NCI-H2081 (cell line): ENCODE results near the gene PAX8.
A peak's percentile ranks its signal among the peaks of the same experiment; 100 is the strongest.

Source experiments
- DNase-seq, 2 experiments: peaks; one replicate each; lab custom pipeline; 2025; lab: John Stamatoyannopoulos, UW

The PAX8 gene

GRCh38 chr2:113203217-113203530 is 75.5 kb downstream of the PAX8 start:
- DNase-seq: no peak

- no peak for DNase-seq
These were observed 76.2 kb downstream of the PAX8 start for GRCh38 chr2:113202305-113203216.

GRCh38 chr2:113201496-113202304 is 77.0 kb downstream of the PAX8 start:
- DNase-seq: no peak

GRCh38 chr2:113200736-113201490 is 77.8 kb downstream of the PAX8 start:
- no peak for DNase-seq

GRCh38 chr2:113200236-113200635 is 78.5 kb downstream of the PAX8 start:
- no peak for DNase-seq

- peak; percentile 75 to 87 for DNase-seq
These were observed 79.7 kb downstream of the PAX8 start for GRCh38 chr2:113198790-113199612.

- DNase-seq: no peak
These were observed 80.5 kb downstream of the PAX8 start for GRCh38 chr2:113198048-113198789.

- DNase-seq: no peak
These were observed 81.2 kb downstream of the PAX8 start for GRCh38 chr2:113197347-113198047.

- no peak for DNase-seq
These were observed 81.9 kb downstream of the PAX8 start for GRCh38 chr2:113196839-113197238.

- no peak for DNase-seq
These were observed 82.7 kb downstream of the PAX8 start for GRCh38 chr2:113195923-113196501.

- DNase-seq: no peak
These were observed 86.1 kb downstream of the PAX8 start for GRCh38 chr2:113192459-113193100.

- DNase-seq: no peak
These were observed 87.8 kb downstream of the PAX8 start for GRCh38 chr2:113190871-113191270.

- DNase-seq: no peak
These were observed 91.0 kb downstream of the PAX8 start for GRCh38 chr2:113187771-113188170.

- no peak for DNase-seq
These were observed 92.3 kb downstream of the PAX8 start for GRCh38 chr2:113186433-113186796.

- no peak for DNase-seq
These were observed 92.9 kb downstream of the PAX8 start for GRCh38 chr2:113185664-113186432.

- DNase-seq: no peak
These were observed 94.0 kb downstream of the PAX8 start for GRCh38 chr2:113184531-113185230.

GRCh38 chr2:113183703-113184102 is 95.0 kb downstream of the PAX8 start:
- no peak for DNase-seq

GRCh38 chr2:113183264-113183663 is 95.5 kb downstream of the PAX8 start:
- no peak for DNase-seq
